ENCODE data around the gene BANK1.
"Not testable (repeated sequence)": the region's sequence is repeated elsewhere in the genome, so short reads cannot be mapped to it uniquely, and the experiment has no call there.

Gene BANK1

DNA sequence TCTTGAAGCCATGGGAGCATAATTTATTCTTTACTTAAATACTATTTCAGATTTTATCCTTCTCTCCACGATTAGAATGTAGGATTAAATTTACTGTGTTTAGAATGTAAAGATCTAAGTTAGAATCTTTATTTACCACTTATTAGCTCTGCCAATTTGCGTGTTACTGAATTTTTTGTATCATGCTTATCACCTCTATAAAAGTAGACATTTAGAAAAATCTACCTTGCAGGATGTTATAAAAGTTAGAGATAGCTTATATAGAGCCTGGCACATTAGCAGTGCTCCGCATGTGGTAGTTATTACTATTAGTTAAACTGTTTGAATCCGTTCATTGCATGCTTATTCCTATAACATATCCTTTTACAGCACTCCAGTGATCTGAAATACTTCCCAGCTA, 97.9 kb downstream of the BANK1 start:
- no peak for DNase-seq

DNA sequence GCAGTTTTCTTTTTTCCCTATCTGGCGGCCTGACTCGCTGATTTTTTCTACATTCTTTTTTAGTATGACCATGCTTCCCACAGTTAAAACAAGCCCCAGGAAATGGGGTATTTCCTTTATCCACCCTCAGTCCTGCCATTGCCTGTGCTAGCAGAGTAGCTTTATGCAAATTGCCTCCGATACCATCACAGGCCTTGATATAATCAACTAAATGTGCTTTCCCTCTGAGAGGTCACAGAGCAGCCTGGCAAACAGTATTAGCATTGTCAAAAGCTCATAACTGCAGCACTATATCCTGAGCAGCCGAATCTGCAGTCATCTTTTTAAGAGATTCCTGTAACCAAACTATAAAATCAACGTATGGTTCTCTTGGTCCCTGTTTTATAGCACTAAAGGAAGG, 115.0 kb downstream of the BANK1 start:
- DNase-seq: not testable (repeated sequence)

DNA sequence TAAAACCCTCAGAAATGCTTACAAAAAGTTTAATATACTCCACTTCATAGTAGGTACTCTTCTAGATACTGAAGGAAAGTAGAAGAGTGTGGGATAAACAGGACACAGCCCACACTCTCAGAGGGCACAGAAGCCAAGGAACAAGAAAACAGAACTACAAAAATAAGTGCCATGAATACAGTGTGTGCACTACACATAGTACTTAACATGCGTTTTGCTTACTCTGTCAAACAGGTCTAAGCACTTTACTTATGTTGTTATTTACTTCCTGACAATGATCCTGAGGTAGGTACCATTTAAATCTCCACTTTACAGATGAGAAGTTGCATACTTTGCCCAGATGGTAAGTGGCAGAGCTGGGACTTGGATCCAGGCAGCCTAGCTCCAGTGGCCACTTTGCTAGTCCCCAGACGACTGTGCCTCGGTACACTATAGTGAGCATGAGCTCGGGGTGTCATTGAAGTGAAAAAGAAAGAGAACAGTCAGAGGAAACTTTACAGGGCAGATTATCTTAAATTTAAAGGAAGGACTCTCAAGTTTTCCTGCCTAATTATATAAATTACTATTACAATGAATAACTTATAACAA, 120.3 kb downstream of the BANK1 start:
- DNase-seq: no peak

DNA sequence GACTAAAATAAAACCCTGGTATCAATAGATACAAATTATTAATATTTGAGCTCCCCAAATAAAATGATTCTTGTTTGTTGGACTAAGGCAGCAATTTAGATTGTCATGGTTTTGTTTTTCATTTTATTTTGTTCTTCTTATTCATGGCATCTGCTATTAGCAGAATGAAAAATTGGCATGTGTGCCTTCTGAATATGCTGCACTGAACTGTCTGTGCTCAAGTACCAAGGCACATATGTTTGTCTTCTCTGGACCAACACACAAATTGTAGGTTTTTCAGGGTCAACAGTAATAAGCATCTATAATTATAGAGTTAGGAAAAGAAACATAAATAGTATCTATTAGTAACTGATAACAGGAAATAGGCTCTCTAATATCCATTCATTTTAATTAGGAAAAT, 121.1 kb downstream of the BANK1 start:
- DNase-seq: no peak

DNA sequence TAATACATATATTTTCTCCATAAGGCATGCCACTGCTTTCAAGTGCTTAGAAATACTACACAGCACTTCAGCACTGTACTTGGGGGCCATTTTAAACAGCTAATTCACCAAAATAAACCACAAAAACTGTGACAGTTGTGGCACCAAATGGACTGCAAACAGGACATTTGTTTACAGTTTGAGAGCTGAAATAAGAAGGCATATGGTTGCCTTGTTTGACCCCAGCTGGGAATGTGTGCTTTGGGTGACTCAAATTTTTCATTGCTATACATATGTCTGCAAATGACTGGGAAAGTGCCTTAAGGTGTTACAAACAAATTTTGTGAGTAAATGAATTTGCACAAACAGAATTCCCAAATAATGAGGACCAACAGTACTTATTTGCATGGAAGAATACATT, 124.2 kb downstream of the BANK1 start:
- DNase-seq: no peak

DNA sequence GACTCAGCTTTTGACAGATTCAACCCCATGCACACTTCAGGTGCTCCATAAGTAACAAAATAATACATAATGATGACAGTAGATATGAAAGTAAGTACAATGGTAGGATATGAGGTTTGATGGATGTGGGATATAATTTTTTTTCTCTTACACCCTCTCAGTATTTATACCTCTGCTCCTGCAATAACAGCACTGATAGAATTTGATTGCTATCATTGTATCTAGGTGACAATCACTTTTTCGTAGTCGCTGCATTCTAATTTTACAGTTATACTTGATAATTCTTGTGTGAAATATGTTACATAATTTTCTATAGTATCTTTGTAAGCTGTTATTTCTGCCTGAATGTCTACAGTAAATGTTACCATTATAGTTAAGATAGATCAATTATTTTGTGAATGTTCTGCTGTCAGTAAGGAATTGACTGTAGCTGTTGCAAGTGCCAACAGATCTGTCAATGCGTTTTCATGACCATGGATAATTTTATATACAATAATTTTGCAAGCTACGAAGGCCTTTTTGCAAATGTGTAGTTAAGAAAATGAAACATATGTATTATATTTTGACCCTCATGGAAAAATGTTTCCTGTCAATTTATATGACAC, 128.9 kb downstream of the BANK1 start:
- DNase-seq: no peak

DNA sequence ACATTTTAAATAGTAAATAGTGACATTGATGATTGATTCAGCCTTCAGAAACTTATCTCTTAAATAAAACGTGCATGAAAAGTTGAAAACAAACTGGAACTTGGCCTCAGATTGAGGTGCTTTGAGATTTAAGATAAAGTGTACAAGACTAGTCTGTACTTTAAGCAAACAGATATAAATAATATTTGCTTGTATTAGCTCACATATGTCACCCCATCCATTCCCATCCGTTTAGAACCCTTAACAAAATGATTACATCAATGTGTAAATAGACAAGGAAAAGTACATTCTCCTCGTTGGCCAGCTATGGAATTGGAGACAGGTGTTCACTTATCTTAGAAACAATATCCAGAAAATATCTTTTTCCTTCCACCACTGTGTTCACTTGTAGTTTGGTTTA, 130.8 kb downstream of the BANK1 start:
- no peak for DNase-seq

DNA sequence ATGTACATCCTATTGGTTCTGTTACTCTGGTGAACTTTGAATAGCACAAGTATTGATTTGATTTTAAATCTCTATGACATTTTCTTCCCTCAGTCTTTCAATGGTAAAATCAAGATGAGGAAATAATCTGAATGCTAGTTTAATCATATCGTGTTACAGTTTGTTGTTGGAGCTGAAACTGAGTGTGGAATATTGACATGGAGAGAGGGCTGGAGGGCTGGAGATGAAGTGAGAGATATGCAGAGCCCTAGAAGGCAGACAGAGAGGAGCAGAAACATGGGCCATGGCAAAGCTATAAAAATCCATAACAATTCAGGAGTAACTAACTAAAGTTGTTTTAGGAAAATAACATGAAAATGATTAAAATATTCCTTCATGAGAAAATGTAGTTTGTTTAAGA, 141.1 kb downstream of the BANK1 start:
- no peak for DNase-seq

DNA sequence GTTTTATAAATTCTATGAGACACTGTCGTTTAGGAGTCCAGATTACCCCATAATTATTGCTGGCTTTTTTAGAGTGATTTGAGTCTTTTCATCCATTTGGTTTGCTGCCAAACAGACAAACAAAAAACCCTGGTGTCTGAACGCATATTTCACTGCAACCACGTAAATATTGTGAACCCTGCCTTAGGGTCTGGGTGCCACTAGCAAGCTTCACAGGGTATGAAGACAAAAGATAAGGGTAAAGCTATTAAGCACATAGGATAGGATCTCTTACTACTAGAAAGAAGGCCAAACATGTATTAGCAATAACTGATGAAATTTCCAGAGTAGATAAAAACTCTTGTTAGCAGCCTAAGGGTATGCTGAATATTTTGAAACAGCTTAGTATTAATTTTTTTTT, 143.3 kb downstream of the BANK1 start:
- DNase-seq: no peak

DNA sequence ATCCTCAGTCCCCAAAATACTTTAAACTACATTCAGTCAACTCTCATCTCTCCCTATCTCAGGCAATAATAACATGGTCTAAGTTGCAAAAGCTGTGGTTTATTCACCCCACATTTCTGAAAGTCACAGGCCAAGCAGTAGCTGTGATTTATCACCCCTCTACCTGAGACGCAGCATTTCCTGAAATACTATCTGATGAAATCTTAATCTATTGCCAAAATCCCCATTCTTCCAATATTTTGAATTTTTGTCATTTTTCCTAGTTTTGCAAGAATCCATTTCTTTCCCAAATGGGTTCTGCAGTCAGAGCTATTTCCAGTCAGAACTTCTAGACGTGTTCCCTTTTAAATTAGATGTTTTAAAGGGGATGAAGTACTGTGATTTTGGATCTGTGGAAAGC, 148.3 kb downstream of the BANK1 start:
- no peak for DNase-seq

DNA sequence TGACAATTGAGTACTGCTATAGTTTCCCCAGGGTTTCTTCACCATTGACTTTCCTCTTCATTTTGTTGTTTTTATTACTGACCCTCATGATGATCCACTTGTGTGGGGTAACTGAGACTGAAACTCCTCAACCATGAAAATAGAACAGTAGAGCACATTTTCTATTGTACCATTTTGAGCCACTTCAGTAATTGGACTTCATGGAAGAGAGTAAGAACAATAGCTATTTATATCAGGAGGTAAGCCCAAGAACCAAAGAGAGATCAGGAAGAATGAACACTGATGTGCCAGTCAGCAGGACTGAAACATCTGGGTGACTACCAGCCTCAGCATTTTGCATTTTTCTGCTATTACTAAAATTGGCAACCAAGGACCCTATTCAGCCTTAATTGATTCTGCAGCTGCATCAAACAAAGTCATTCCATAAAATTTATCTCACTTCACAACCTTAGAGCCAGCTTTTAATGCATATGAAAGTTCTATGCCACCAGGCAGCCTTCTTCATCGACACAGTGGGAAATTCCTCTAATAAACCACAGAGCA, 151.4 kb downstream of the BANK1 start:
- DNase-seq: no peak

DNA sequence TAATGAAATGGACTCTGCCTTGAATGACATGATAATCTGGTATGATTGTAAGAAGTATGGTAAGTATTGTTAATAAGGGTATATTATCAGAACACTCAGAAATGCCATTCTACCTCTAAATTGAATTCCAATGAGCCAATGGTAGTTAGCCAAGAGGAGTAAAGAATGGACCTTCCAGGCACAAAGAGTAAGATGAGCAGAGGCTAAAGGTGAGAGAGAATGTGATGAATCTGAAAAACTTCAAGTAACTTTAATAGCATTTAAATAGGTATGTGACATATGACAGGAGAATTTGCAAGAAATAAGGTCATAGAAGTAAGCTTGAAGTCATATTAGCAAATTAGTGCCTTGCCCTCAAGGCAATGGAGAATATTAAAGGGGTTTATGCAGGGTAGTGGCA, 152.4 kb downstream of the BANK1 start:
- no peak for DNase-seq

DNA sequence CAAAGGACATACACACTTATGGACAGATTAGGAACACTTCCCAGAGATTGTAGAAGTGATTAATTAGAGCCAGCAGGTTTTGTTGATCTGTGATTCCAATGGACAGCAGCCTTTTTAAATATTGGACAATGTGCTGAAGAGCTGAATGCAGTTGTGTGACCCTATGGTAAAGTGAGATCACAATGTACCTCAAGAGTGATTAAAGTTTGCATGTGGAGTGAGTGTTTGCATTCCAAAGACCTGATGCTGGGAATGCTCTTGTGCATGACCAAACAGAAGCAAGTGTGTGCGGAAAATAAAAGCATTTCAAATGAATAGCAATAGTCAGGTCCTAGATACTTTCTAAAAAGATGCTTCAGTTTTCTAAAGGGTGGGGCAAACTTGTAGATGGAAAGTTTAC, 154.1 kb downstream of the BANK1 start:
- no peak for DNase-seq

DNA sequence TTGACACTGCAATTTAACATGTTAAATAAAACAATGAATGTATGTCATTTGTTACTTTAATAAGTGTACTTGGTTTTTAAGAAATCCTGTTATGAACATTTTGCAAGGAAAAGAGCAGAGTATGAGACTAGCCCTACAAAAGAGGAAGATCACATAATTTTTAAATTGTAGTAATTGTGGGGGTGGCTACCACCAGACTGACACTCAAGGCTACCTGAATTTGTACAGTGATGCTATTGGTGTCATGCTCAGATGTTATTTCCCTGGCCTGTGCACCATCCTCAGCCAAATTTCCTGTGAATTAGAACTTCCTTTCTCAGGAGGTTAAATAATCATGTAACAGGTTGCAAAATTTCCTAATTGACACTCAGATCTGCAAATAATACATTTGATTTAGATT, 157.5 kb downstream of the BANK1 start:
- DNase-seq: no peak

DNA sequence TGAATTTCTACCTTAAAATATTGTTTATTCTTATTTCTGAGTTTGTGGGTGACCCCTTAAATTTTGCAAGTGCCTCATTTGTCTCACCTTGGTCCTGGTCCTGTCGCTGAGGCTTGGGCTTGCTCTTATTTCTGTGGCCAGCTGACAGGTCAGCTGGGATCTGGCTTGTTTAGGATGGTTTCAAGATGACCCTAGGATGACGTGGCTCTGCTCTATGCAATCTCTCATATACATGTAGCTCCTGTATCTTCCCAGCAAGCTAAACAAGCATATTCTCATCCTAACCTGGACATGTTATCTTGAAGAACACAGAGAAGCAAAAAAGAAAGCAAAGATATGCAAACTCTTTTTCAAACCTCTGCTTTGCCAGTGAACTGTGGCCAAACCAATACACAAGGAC, 158.4 kb downstream of the BANK1 start:
- DNase-seq: no peak

DNA sequence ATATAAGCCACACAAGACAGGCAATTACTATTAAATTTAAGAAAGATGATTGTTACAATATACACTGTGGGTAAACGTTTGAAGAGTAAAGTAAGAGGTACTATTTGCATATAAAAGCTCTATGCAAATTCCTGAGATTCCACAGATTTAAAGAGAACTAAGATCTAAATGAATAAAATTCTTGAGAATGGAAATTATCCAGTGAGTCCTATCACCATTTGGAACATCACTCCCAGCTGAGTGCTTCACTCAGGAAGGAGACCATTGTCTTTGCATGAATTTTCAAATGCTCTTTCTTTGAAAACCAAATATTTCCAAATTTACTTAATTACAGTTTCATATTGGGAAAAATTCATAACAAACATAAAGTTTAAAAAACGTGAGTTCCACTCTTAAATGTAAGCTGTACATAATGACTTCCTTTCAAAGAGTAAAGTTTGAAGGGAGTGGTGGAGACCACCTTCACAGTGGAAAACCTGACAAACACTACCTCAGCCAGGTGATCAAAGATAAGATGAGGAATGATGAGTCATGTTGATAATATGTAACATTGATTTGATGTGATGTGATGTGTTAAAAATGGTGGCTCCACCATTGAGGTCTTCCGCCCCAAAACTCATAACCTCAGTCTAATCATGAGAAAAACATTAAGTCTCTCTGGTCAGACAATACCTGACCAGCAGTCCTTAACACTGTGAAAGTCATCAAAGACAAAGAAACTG, 159.9 kb downstream of the BANK1 start:
- no peak for DNase-seq

DNA sequence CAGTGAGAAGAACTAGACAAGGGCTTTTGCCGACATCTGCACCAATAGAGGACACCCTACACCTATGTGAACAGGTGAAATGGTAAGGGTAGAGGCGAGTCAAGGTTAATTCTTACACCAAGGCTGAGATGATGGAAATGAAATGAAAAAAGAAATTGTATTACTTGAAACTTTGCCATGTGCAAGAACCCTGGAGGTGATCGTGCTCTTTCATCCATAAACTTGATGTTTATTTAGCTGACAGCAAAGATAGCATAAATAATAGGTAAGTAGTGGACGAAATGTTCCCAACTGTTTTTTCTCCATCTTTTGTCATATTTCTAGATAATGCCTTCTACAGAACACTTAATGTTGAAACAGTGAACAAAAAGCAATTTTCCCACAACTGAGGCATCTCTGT, 162.5 kb downstream of the BANK1 start:
- no peak for DNase-seq

DNA sequence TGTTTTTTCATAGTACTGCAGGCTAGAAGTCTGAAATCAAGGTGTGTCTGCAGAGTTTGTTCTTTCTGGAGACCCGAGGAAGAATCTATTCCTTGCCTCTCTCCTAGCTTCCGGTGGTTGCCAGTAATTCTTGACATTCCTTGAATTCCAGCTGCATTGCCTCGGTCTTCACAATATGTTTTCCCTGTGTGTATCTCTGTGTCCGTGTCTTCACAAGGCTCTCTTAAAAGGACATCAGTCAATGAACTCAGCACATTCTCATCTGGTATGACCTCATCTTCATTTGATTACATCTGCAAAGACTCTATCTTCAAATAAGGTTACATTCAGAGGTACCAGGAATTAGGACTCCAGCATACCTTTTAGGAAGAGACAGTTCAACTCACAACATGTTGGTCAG, 163.4 kb downstream of the BANK1 start:
- DNase-seq: no peak

DNA sequence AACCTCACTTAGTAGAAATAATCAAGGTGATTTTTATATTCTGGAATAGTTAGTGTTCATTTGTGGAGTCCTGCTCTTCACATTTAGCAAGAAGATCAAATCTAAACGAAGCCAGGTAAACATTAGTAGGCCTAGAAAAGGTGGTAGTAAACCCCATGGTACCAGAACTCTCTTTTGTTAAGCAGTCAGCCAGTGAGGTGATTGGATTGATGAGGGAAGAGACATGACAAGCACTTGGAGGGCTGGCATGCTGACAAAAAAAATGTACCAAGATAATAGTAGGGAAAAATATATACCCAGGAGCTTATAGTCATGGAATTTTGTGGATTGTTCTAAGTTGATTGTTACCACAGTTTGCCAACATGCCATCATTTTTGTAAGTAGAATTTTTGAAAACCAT, 163.8 kb downstream of the BANK1 start:
- DNase-seq: no peak

DNA sequence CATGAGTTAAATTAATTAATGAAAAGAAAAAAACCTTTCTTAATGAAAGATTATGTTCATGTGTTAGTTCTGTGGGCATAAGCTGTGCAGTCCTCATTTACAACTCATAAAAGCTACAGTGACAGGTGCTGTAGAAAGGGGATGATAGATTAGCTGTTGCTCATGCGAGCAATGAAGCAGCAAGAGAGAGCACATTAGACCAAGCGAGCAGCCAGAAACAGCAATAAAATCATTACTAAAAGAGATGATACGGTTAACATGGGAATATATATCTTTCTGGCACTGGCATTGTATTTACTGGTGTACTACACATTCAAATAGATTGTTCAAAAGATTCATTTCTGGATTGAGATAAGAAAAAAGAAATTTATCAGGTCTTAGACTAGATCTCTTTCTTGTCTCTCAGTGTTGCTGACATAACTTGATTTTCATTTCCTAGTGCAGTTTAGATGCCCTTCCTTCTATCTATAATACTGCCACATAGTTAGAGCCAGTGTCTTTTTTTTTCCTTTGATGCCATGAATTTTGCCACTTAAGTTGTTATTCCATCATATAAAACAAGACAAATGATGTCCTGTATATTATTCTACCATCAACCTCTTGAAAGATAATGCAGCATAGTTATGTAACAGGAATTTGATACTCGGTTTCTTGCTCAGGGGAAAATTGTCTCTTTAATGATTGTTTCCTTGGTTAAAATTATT, 164.6 kb downstream of the BANK1 start:
- DNase-seq: no peak

DNA sequence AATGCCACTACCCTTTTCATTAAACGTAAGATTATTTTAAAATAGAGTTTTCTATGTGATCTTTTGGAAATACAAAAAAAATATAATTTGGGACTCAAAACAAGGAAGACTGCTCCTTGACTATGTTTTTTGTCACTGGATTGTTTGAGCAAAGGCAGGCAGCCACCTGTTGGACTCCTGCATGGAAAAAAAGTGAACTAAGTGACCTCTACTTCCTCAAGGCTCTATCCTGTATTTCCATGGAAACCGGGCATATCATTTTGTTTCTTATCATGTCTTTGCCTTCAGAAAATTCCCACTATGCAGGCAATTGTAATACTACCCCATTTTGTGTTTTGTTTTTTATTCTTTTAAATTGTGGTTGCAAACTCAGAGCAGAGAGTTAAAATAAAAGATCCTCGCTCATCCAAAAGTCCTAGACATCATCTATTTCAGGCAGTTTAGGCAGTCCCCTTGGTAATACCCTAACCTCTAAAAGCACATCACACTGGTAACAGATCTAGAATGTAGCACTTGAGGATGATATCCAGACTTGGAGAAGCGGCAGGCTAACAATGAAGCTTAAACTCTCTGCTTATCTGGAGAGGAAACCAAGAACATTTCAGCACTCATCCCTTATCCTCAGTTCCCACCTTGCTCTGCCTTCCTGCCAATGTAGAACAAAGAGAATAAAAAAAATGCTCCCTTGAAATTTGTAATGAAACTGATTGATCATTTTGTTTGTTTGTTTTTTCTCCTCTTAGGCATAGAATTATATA, 165.7 kb downstream of the BANK1 start:
- DNase-seq: no peak

DNA sequence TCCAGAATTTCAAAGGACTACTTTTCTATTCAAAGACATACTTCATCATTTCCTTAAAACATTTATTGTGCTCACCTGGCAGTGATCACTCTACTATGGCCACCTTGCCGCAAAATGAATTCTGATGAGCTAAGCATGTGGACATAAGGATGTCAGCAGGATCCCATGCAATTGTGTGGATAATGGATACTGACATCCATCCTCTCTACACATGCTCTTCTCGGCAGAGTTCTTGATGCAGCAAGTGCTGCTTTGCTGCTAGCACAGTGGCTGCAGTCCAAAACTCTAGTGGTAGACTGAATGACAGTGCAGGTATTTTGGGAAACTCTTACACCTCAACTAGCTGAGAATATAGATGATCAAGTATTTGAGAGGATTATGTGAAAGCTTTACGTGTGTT, 168.0 kb downstream of the BANK1 start:
- DNase-seq: no peak

DNA sequence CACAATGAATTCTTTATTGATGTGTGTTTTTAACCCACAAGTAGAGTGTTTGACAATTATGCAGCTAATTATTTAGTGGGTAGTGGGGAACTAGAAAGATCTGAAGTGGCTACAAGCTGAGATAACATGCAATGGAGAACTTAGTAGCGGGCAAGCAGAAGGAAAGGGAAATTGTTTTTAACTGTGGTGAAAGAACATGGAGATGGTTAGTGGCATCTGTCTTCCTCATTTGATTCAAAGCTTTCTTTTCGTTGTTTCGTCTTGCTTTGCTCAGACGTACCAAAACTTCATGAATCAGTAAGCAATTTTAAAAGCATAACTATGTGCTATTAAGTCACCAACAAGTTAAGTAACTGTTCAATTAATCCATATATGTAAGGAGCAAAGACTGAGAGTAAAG, 169.9 kb downstream of the BANK1 start:
- DNase-seq: no peak
